KMS-11 (cell line): Measurements from ENCODE around the gene GLS.

Source experiments
- H2AFZ ChIP-seq: fragments of 200-600 bp; sonication (generic); 2 replicates; pipeline ENCODE4 v1.6.1; 2016; ENCODE audit warnings: antibody characterized with exemption, mixed run types, low read depth
- H3K27ac ChIP-seq: fragments of 200-600 bp; sonication (generic); 2 replicates; pipeline ENCODE4 v1.6.1; 2016; ENCODE audit warnings: mild to moderate bottlenecking, mixed run types
- H3K27me3 ChIP-seq: fragments of 200-600 bp; sonication (generic); 2 replicates; pipeline ENCODE4 v1.6.1; 2017; ENCODE audit warnings: mild to moderate bottlenecking, low read depth, mixed run types, moderate library complexity; ENCODE audit not compliant: insufficient read depth
- H3K36me3 ChIP-seq: fragments of 200-600 bp; sonication (generic); 2 replicates; pipeline ENCODE4 v1.6.1; 2017; ENCODE audit warnings: mild to moderate bottlenecking, mixed run types; ENCODE audit not compliant: insufficient read depth
- H3K4me1 ChIP-seq: fragments of 200-600 bp; sonication (generic); 2 replicates; pipeline ENCODE4 v1.6.1; 2016; ENCODE audit warnings: mild to moderate bottlenecking, low read depth, mixed run types; ENCODE audit not compliant: poor library complexity, severe bottlenecking
- H3K4me2 ChIP-seq: fragments of 200-600 bp; sonication (generic); 2 replicates; pipeline ENCODE4 v1.7.0; 2016; ENCODE audit warnings: mild to moderate bottlenecking, mixed run types
- H3K4me3 ChIP-seq: fragments of 200-600 bp; sonication (generic); IDR thresholded peaks from 2 replicates; pipeline ENCODE4 v1.6.1; 2017; ENCODE audit warnings: low read depth, low read length, mixed read lengths; ENCODE audit not compliant: insufficient read depth
- H3K79me2 ChIP-seq: fragments of 200-600 bp; sonication (generic); 2 replicates; pipeline ENCODE4 v1.6.1; 2016; ENCODE audit warnings: low read depth, mixed run types; ENCODE audit not compliant: insufficient read depth
- H3K9ac ChIP-seq: fragments of 200-600 bp; sonication (generic); 2 replicates; pipeline ENCODE4 v1.6.1; 2016; ENCODE audit warnings: mild to moderate bottlenecking, mixed run types
- H4K20me1 ChIP-seq: fragments of 200-600 bp; sonication (generic); 2 replicates; pipeline ENCODE4 v1.6.1; 2016; ENCODE audit warnings: mild to moderate bottlenecking, mixed run types; ENCODE audit not compliant: insufficient read depth
- TF ChIP-seq, protein P1 (sequence below): fragments of 200-600 bp; sonication (generic); conservative IDR thresholded peaks from 2 replicates; pipeline ENCODE4 v1.6.1; 2017; ENCODE audit warnings: low read depth, mild to moderate bottlenecking, antibody characterized with exemption, low read length, moderate library complexity, mixed read lengths

The GLS gene

DNA sequence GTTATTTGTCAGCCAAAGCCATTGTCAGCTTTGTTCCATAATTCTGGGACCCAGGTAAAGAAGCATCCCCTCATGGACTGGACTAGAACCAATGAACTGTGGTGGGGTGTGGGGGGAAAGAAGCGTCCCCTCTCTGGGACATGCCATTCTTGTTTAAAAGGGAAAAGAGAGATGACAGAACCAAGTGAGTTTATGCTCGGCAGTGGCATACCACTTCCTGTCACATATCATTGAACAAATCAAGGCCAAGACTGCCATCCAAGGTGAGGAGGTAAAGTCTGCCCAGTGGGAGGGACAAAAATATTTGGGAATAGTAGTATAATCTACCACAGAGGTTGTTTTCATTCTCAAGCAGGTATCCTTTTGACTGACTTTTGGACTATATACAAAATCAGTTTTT, 4.7 kb upstream of the GLS start:
- Histone ChIP-seq H4K20me1 (no peaks in the 10 kb centered on the region), H3K4me3 (no peak overlapping the region), H3K4me1 (peaks cover 8% of the 10 kb centered on the region), H3K4me2 (no peak overlapping the region), H2AFZ (no peak overlapping the region), H3K36me3 (no peaks in the 10 kb centered on the region), H3K27ac (no peak overlapping the region), H3K79me2 (no peaks in the 10 kb centered on the region; the same call in 1 of the 2 replicates), H3K9ac (no peak overlapping the region), H3K27me3 (no peaks in the 10 kb centered on the region)
- TF ChIP-seq, protein P1, sequence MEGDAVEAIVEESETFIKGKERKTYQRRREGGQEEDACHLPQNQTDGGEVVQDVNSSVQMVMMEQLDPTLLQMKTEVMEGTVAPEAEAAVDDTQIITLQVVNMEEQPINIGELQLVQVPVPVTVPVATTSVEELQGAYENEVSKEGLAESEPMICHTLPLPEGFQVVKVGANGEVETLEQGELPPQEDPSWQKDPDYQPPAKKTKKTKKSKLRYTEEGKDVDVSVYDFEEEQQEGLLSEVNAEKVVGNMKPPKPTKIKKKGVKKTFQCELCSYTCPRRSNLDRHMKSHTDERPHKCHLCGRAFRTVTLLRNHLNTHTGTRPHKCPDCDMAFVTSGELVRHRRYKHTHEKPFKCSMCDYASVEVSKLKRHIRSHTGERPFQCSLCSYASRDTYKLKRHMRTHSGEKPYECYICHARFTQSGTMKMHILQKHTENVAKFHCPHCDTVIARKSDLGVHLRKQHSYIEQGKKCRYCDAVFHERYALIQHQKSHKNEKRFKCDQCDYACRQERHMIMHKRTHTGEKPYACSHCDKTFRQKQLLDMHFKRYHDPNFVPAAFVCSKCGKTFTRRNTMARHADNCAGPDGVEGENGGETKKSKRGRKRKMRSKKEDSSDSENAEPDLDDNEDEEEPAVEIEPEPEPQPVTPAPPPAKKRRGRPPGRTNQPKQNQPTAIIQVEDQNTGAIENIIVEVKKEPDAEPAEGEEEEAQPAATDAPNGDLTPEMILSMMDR, result no peak

DNA sequence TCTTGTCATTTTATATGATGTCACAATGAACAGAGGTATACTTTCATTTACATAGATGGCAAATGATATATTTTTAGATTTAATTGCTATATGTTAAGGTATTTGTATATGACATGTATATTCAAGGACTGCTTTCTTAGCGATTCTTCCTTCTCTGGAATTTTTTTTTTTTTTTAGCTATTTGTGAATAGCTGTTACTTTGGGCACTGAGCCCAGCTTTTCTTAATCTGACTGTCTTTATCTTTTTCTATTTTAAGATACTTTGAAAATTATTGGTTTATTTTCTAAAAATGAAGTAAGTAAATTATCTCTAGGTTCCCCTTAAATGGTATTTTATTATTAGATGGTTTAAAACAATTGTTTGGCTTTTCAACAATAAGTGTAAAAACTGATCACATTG, 4.0 kb upstream of the GLS start:
- H3K9ac ChIP-seq, result no peak overlapping the region
- H3K27me3 ChIP-seq, result no peaks in the 10 kb centered on the region
- peaks cover 8% of the 10 kb centered on the region for H3K4me1 ChIP-seq
- H3K36me3 ChIP-seq, result no peaks in the 10 kb centered on the region
- H3K27ac ChIP-seq, result no peak overlapping the region
- no peaks in the 10 kb centered on the region for H4K20me1 ChIP-seq
- H3K4me2 ChIP-seq, result no peak overlapping the region
- no peak overlapping the region for H2AFZ ChIP-seq
- no peak overlapping the region for H3K4me3 ChIP-seq
- TF ChIP-seq, protein P1, result no peak
- H3K79me2 ChIP-seq, result peaks cover 5% of the 10 kb centered on the region; the same call in 1 of the 2 replicates

DNA sequence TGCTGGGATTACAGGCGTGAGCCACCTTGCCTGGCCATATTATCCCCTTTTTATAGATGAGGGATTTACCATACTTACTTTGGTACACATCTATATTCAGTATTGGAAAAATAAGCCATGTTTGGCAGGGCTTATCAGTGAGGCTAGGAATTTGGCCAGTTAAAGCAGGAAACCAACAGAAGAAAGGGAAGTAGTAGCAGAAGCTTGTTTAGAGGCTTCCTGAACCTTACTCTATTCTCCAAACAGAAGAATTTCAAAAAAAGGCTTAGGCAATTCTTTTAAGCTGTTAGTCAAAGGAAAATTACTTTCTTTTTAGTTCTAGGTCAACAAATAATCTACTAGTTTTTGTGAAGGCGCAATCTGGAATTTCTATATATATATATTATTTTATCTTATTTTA, 3.2 kb upstream of the GLS start:
- Histone ChIP-seq H3K27me3 (no peaks in the 10 kb centered on the region), H3K79me2 (peaks cover 13% of the 10 kb centered on the region), H3K4me1 (peaks cover 8% of the 10 kb centered on the region), H2AFZ (no peak overlapping the region), H3K36me3 (no peaks in the 10 kb centered on the region), H3K9ac (no peak overlapping the region), H3K4me3 (no peak overlapping the region), H3K27ac (no peak overlapping the region), H4K20me1 (no peaks in the 10 kb centered on the region), H3K4me2 (no peak overlapping the region)
- TF ChIP-seq, protein P1, result no peak

DNA sequence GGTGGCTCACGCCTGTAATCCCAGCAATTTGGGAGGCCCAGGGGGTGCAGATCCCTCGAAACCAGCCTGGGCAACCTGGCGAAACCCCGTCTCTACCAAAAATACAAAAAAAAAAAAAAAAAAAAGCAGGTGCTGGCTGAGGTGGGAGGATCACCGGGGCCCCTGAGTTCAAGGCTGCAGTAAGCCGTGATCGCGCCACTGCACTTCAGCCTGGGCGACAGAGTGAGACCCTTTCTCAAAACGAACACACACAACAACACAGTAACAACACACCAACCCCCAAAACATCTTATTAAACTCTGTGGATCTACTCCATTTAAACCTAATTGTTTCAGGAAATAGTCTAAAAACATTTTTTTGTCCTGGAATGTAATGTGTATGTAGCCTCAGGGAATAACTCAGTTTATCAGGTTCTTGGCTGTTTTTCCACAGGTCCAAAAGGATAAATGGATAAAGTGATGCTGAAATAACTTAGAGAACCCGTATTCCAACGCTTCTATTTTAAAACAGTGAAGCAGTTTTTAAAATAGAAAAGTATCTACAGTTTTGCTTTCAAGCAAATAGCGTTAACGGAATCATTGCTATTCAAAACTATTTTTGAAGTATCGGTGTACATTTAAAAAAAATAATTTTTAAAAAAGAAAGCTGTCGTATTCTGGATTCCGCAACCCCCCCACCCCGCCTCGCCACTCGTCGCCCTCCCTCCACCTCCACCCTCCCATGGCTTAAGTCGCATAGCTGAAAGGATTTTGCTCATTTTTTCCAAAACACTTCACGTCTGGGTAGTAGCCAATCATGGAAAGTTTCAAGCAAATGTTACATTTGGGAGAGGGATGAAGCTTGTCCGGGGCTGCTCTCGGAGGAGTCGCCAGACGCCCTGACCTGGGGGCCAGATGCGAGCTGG, 895 bp upstream of the GLS start:
- H3K4me3 ChIP-seq, result peak overlapping the region; percentile 75
- peak overlapping the region; percentile 99 for H2AFZ ChIP-seq
- H4K20me1 ChIP-seq, result peaks cover 21% of the 10 kb centered on the region
- peaks cover 27% of the 10 kb centered on the region for H3K4me1 ChIP-seq
- H3K36me3 ChIP-seq, result no peaks in the 10 kb centered on the region
- TF ChIP-seq, protein P1, result no peak
- H3K27ac ChIP-seq, result peak overlapping the region; percentile 69
- H3K27me3 ChIP-seq, result no peaks in the 10 kb centered on the region
- H3K79me2 ChIP-seq, result peaks cover 36% of the 10 kb centered on the region
- H3K9ac ChIP-seq, result peak overlapping the region; percentile 83
- peak overlapping the region; percentile 72 for H3K4me2 ChIP-seq
